Brain microvascular endothelial cell (primary cell): ENCODE data around the gene COX19.

Experiments used
- DNase-seq: peaks from one replicate; pipeline ENCODE4 v3.0.0-alpha.2; 2020
- H3K27ac ChIP-seq: fragments of 250-450 bp; sonication (Bioruptor Pico); 2 replicates; pipeline ENCODE4 v1.5.1; 2020; ENCODE audit warnings: mild to moderate bottlenecking, moderate library complexity
- H3K27me3 ChIP-seq: fragments of 250-450 bp; sonication (Bioruptor Pico); replicated peaks from 2 replicates; pipeline ENCODE4 v1.5.1; 2020; ENCODE audit warnings: mild to moderate bottlenecking
- H3K36me3 ChIP-seq: fragments of 250-450 bp; sonication (Bioruptor Pico); replicated peaks from 2 replicates; pipeline ENCODE4 v1.5.1; 2020; ENCODE audit warnings: mild to moderate bottlenecking
- H3K4me3 ChIP-seq: 2 replicates; pipeline ENCODE4 v1.5.1; 2011; ENCODE audit warnings: low read depth, mild to moderate bottlenecking, control low read depth, low read length, moderate library complexity
- CTCF ChIP-seq: IDR thresholded peaks from 2 replicates; pipeline ENCODE4 v1.5.1; 2011; ENCODE audit warnings: low read depth, mild to moderate bottlenecking, moderate library complexity, low read length, control low read depth, inconsistent platforms; ENCODE audit errors: missing control alignments
- in situ Hi-C: cut with HindIII; loops from 2 replicates; pipeline ENCODE4 v1.10.0; 2017; ENCODE audit warnings: low sequenced_read_pairs, low pct_ligation_motif_present

COX19 gene

GRCh38 chr7:977326-978048, 2.1 kb upstream of the COX19 start:
- in situ Hi-C loops: no loop called here
- Histone ChIP-seq H3K27ac (no peak overlapping the region), H3K36me3 (peaks cover 6% of the 10 kb centered on the region), H3K4me3 (no peak overlapping the region), H3K27me3 (no peaks in the 10 kb centered on the region)
- no peak for TF ChIP-seq CTCF
- DNase-seq: no peak

GRCh38 chr7:976901-977325, 1.6 kb upstream of the COX19 start:
- no peak for TF ChIP-seq CTCF
- DNase-seq: no peak
- Histone ChIP-seq H3K27me3 (no peaks in the 10 kb centered on the region), H3K4me3 (no peak overlapping the region), H3K36me3 (peaks cover 12% of the 10 kb centered on the region), H3K27ac (no peak overlapping the region)
- in situ Hi-C loops: no loop called here

GRCh38 chr7:975702-976473, 539 bp upstream of the COX19 start:
- peak overlapping the region; percentile 47 for H3K4me3 ChIP-seq
- no peaks in the 10 kb centered on the region for H3K27me3 ChIP-seq
- no peak overlapping the region for H3K27ac ChIP-seq
- no peak for TF ChIP-seq CTCF
- no peak for DNase-seq
- peaks cover 21% of the 10 kb centered on the region for H3K36me3 ChIP-seq
- in situ Hi-C loops: no loop called here

- in situ Hi-C loops: no loop called here
- DNase-seq: no peak
- H3K27me3 ChIP-seq: no peaks in the 10 kb centered on the region
- TF ChIP-seq CTCF: no peak
- peaks cover 31% of the 10 kb centered on the region for H3K36me3 ChIP-seq
- H3K4me3 ChIP-seq: peak overlapping the region; percentile 98
- peak overlapping the region; percentile 98 for H3K27ac ChIP-seq
Observed at GRCh38 chr7:974172-974571, 1.2 kb downstream of the COX19 start.

- H3K36me3 ChIP-seq: peaks cover 38% of the 10 kb centered on the region
- H3K27me3 ChIP-seq: no peaks in the 10 kb centered on the region
- no peak for DNase-seq
- no peak overlapping the region for H3K27ac ChIP-seq
- no peak overlapping the region for H3K4me3 ChIP-seq
- no peak for TF ChIP-seq CTCF
- in situ Hi-C loops: no loop called here
Observed at GRCh38 chr7:973312-973711, 2.0 kb downstream of the COX19 start.
